Keratinocyte (primary cell): Measurements from ENCODE around the gene EIF3I. TPM values are rescaled to one million over a fixed set of nuclear protein-coding genes. Genes with fewer than 3 reads are reported as not detected.

Experiments used
- DNase-seq: peaks from one replicate; pipeline ENCODE4 v3.0.0-alpha.2; 2011; ENCODE audit warnings: low read depth, missing footprints, low spot score
- FAIRE-seq: peaks from 2 replicates; lab custom pipeline; 2011; peaks lifted over from hg19 to GRCh38; lab: Jason Lieb, UNC
- H2AFZ ChIP-seq: 2 replicates; pipeline ENCODE4 v1.6.0; 2012; ENCODE audit warnings: low read length, control low read depth, inconsistent platforms; ENCODE audit not compliant: control insufficient read depth
- H3K27ac ChIP-seq: 2 replicates; pipeline ENCODE4 v1.5.1; 2011; ENCODE audit warnings: low read length; ENCODE audit not compliant: control insufficient read depth, insufficient read depth
- H3K27me3 ChIP-seq: 3 replicates; pipeline ENCODE4 v1.6.0; 2011; ENCODE audit warnings: low read length; ENCODE audit not compliant: control insufficient read depth, insufficient read depth; ENCODE audit errors: extremely low read depth
- H3K36me3 ChIP-seq, 2 experiments: 2 replicates in 1 of 2; 3 replicates in 1 of 2; pipeline ENCODE4 v1.5.1; 2011; ENCODE audit warnings: low read length in 2 of 2, mild to moderate bottlenecking in 1 of 2; ENCODE audit not compliant: control insufficient read depth in 2 of 2, insufficient read depth in 2 of 2; ENCODE audit errors: extremely low read depth in 1 of 2
- H3K4me1 ChIP-seq: 3 replicates; pipeline ENCODE4 v1.5.1; 2011; ENCODE audit warnings: low read length; ENCODE audit not compliant: control insufficient read depth, insufficient read depth; ENCODE audit errors: extremely low read depth
- H3K4me2 ChIP-seq: 3 replicates; pipeline ENCODE4 v1.6.0; 2011; ENCODE audit warnings: low read depth, low read length; ENCODE audit not compliant: control insufficient read depth, insufficient read depth; ENCODE audit errors: extremely low read depth
- H3K4me3 ChIP-seq, 3 experiments: fragments of 200-600 bp in 1 of 3; sonication (generic) in 1 of 3; 2 replicates in 2 of 3; 3 replicates in 1 of 3; pipeline ENCODE4 v1.5.1; 2011 to 2016; ENCODE audit warnings: low read length in 3 of 3, mild to moderate bottlenecking in 3 of 3, control low read depth in 2 of 3, inconsistent platforms in 1 of 3, low read depth in 1 of 3, mixed read lengths in 1 of 3, mixed run types in 1 of 3, moderate library complexity in 1 of 3; ENCODE audit not compliant: control insufficient read depth in 2 of 3, insufficient read depth in 2 of 3; ENCODE audit errors: extremely low read depth in 1 of 3
- H3K79me2 ChIP-seq: 2 replicates; pipeline ENCODE4 v1.6.0; 2012; ENCODE audit warnings: low read length; ENCODE audit not compliant: control insufficient read depth, insufficient read depth
- H3K9ac ChIP-seq: 3 replicates; pipeline ENCODE4 v1.6.0; 2011; ENCODE audit warnings: low read length; ENCODE audit not compliant: control insufficient read depth, insufficient read depth; ENCODE audit errors: extremely low read depth
- H3K9me1 ChIP-seq: 3 replicates; pipeline ENCODE4 v1.6.0; 2011; ENCODE audit warnings: low read length; ENCODE audit not compliant: control insufficient read depth, insufficient read depth; ENCODE audit errors: extremely low read depth
- H3K9me3 ChIP-seq: 2 replicates; pipeline ENCODE4 v1.5.1; 2012; ENCODE audit warnings: low read depth, low read length; ENCODE audit not compliant: control insufficient read depth
- H4K20me1 ChIP-seq: 3 replicates; pipeline ENCODE4 v1.6.0; 2011; ENCODE audit warnings: low read length; ENCODE audit not compliant: control insufficient read depth, insufficient read depth; ENCODE audit errors: extremely low read depth
- CTCF ChIP-seq, 3 experiments: IDR thresholded peaks in 1 of 3; conservative IDR thresholded peaks in 1 of 3; optimal IDR thresholded peaks in 1 of 3; 2 replicates in 2 of 3; 3 replicates in 1 of 3; pipeline versions ENCODE3 to v1.5.1; 2011; ENCODE audit warnings: low read length in 3 of 3, mild to moderate bottlenecking in 3 of 3, moderate library complexity in 2 of 3, control low read depth in 1 of 3, inconsistent platforms in 1 of 3; ENCODE audit not compliant: insufficient read depth in 2 of 3; ENCODE audit errors: extremely low read depth in 1 of 3
- EZH2 ChIP-seq: IDR thresholded peaks from one replicate; pipeline ENCODE4 v1.6.1; 2012; ENCODE audit warnings: inconsistent platforms, mild to moderate bottlenecking, low read length, moderate library complexity
- dilution Hi-C: fragments of 300-500 bp; cut with MboI; formaldehyde crosslinking; loops from one replicate; pipeline ENCODE4 v1.7.0; 2020; ENCODE audit warnings: low sequenced_read_pairs; ENCODE audit not compliant: extremely low pct_ligation_motif_present
- polyA plus RNA-seq, 5 experiments: library from polyadenylated mRNA; depleted of rRNA in 3 of 5; stranded (reverse) in 3 of 5; stranded (forward) in 1 of 5; unstranded in 1 of 5; fragments of >200 nt; gene quantifications; 1 replicate in 1 of 5; 2 replicates in 3 of 5; 3 replicates in 1 of 5; pipeline versions ENCODE4 v1.2.1 to v1.2.3, GENCODE V29; 2011 to 2012; ENCODE audit warnings: missing spikeins in 2 of 5, low read depth in 1 of 5, low replicate concordance in 1 of 5

Gene EIF3I
- polyA plus RNA-seq, 1 donor (not counting 4 experiments of a cell fraction or from before 2014, with no cell fraction given): 388 TPM

GRCh38 chr1:32231843-32232432 is 9.7 kb downstream of the EIF3I start:
- Histone ChIP-seq H3K4me2 (no peak overlapping the region), H3K4me1 (peaks cover 20% of the 10 kb centered on the region), H3K9me3 (no peaks in the 10 kb centered on the region), H3K9me1 (no peaks in the 10 kb centered on the region), H3K9ac (no peak overlapping the region), H3K27ac (no peak overlapping the region), H3K79me2 (no peaks in the 10 kb centered on the region), H3K27me3 (no peaks in the 10 kb centered on the region), H2AFZ (no peak overlapping the region), H3K4me3 (no peak overlapping the region), H3K36me3 (peaks cover 26 to 28% of the 10 kb centered on the region in 2 experiments), H4K20me1 (no peaks in the 10 kb centered on the region)
- dilution Hi-C loops: no loop called here
- FAIRE-seq (no peak), DNase-seq (no peak)
- TF ChIP-seq CTCF (optimal IDR thresholded peaks at IDR 0.05 in 1 of 3, IDR thresholded peaks at IDR 0.05 in 1 of 3, conservative IDR thresholded peaks at IDR 0.05 in 1 of 3; ENCODE audit: extremely low read depth in 1 of 3, insufficient read depth in 2 of 3, low read length in 3 of 3) (no peak), EZH2 (no peak)

GRCh38 chr1:32232558-32233304 is 10.5 kb downstream of the EIF3I start:
- Histone ChIP-seq H3K4me3 (no peak overlapping the region), H3K9me1 (no peaks in the 10 kb centered on the region), H3K4me2 (no peak overlapping the region), H3K4me1 (peaks cover 21% of the 10 kb centered on the region), H3K9me3 (no peaks in the 10 kb centered on the region), H3K27me3 (no peaks in the 10 kb centered on the region), H4K20me1 (no peaks in the 10 kb centered on the region), H3K27ac (no peak overlapping the region), H2AFZ (no peak overlapping the region), H3K9ac (no peak overlapping the region), H3K36me3 (peaks cover 21 to 25% of the 10 kb centered on the region in 2 experiments), H3K79me2 (no peaks in the 10 kb centered on the region)
- TF ChIP-seq CTCF (optimal IDR thresholded peaks at IDR 0.05 in 1 of 3, IDR thresholded peaks at IDR 0.05 in 1 of 3, conservative IDR thresholded peaks at IDR 0.05 in 1 of 3; ENCODE audit: extremely low read depth in 1 of 3, insufficient read depth in 2 of 3, low read length in 3 of 3) (no peak), EZH2 (no peak)
- FAIRE-seq: no peak
- no peak for DNase-seq
- dilution Hi-C loops: no loop called here
